Panc1 (cell line): ENCODE results near the gene FGD5. TPM values are rescaled to one million over a fixed set of nuclear protein-coding genes. Genes with fewer than 3 reads are reported as not detected.

ENCODE experiments used
- ATAC-seq: fragments of 200-7000 bp; cut with Tn5 transposase; 2 replicates; pipeline ENCODE4 v1.9.1; 2020; ENCODE audit warnings: mild to moderate bottlenecking, moderate library complexity
- BruUV-seq: library from RNA; stranded (reverse); fragments of 400-500 nt; replicated peaks from 2 replicates; lab custom pipeline; 2021; lab: Mats Ljungman, UMichigan
- CTCF ChIA-PET: fragments of 300-600 bp; sonication (Branson Sonifier 250); formaldehyde crosslinking; loops from one replicate; lab custom pipeline; 2022; ENCODE audit warnings: antibody characterized with exemption; lab: Charles Lee
- POLR2A ChIA-PET: fragments of 300-600 bp; sonication (Branson Sonifier 250); formaldehyde crosslinking; loops from one replicate; lab custom pipeline; 2022; ENCODE audit warnings: antibody characterized with exemption; lab: Charles Lee
- DNase-seq: peaks from one replicate; pipeline ENCODE4 v3.0.0-alpha.2; 2010; ENCODE audit warnings: low read depth, low spot score
- H3K27ac ChIP-seq: 2 replicates; pipeline ENCODE4 v1.5.1; 2011; ENCODE audit warnings: mild to moderate bottlenecking, low read length, inconsistent platforms
- H3K27me3 ChIP-seq: fragments of 200-500 bp; sonication (Bioruptor generic); 2 replicates; pipeline ENCODE4 v1.6.0; 2014; ENCODE audit warnings: low read length, inconsistent platforms; ENCODE audit not compliant: control insufficient read depth, insufficient read depth
- H3K36me3 ChIP-seq: fragments of 200-500 bp; sonication (Bioruptor generic); 2 replicates; pipeline ENCODE4 v1.5.1; 2014; ENCODE audit warnings: inconsistent platforms, mild to moderate bottlenecking, low read length, moderate library complexity; ENCODE audit not compliant: control insufficient read depth, insufficient read depth
- H3K4me1 ChIP-seq: 2 replicates; pipeline ENCODE4 v1.5.1; 2011; ENCODE audit warnings: inconsistent platforms, mild to moderate bottlenecking, low read length, moderate library complexity; ENCODE audit not compliant: control insufficient read depth, insufficient read depth
- H3K4me3 ChIP-seq, 2 experiments: 2 replicates each; pipeline ENCODE4 v1.5.1; 2011 to 2012; ENCODE audit warnings: low read depth in 2 of 2, low read length in 2 of 2, mild to moderate bottlenecking in 2 of 2, inconsistent platforms in 1 of 2, moderate library complexity in 1 of 2
- H3K9me3 ChIP-seq: fragments of 200-500 bp; sonication (Bioruptor generic); 2 replicates; pipeline ENCODE4 v1.5.1; 2014; ENCODE audit warnings: low read depth, mild to moderate bottlenecking, inconsistent platforms, low read length, moderate library complexity; ENCODE audit not compliant: control insufficient read depth, insufficient read depth
- POLR2AphosphoS5 ChIP-seq: IDR thresholded peaks from 2 replicates; pipeline ENCODE4 v1.6.1; 2012; ENCODE audit warnings: mild to moderate bottlenecking, low read depth, low read length, moderate library complexity
- SIN3A ChIP-seq: IDR thresholded peaks from 2 replicates; pipeline ENCODE4 v1.6.1; 2012; ENCODE audit warnings: low read depth, mild to moderate bottlenecking, low read length, moderate library complexity, borderline replicate concordance; ENCODE audit not compliant: insufficient read depth
- TCF7L2 ChIP-seq: IDR thresholded peaks from 2 replicates; pipeline ENCODE4 v1.6.1; 2011; ENCODE audit warnings: mild to moderate bottlenecking, low read depth, low read length, inconsistent platforms
- in situ Hi-C: cut with HindIII; loops from 2 replicates; pipeline ENCODE4 v1.10.0; 2016; ENCODE audit warnings: low sequenced_read_pairs, low pct_unique_long_range_greater_than_20kb
- intact Hi-C: fragments of 100-400 bp; cut with micrococcal nuclease; formaldehyde crosslinking; loops from one replicate; pipeline ENCODE4 v1.10.0; 2022; ENCODE audit not compliant: unreplicated experiment
- total RNA-seq: library from RNA; stranded (reverse); gene quantifications from one replicate; pipeline ENCODE4 v1.2.1, GENCODE V29; 2021; ENCODE audit not compliant: unreplicated experiment
- TF ChIP-seq, protein P1 (sequence below): fragments of 450-650 bp; IDR thresholded peaks from 2 replicates; pipeline ENCODE4 v1.5.1; 2017; ENCODE audit warnings: mild to moderate bottlenecking
- TF ChIP-seq, protein P2 (sequence below), 2 experiments: IDR thresholded peaks; 2 replicates each; pipeline ENCODE4 v1.6.1; 2011 to 2012; ENCODE audit warnings: low read depth in 2 of 2, control low read depth in 1 of 2, low read length in 1 of 2, mild to moderate bottlenecking in 1 of 2, moderate library complexity in 1 of 2; ENCODE audit not compliant: insufficient read depth in 1 of 2

Gene FGD5
- total RNA-seq, 1 experiment from 2014 or later: 0.77 TPM

DNA sequence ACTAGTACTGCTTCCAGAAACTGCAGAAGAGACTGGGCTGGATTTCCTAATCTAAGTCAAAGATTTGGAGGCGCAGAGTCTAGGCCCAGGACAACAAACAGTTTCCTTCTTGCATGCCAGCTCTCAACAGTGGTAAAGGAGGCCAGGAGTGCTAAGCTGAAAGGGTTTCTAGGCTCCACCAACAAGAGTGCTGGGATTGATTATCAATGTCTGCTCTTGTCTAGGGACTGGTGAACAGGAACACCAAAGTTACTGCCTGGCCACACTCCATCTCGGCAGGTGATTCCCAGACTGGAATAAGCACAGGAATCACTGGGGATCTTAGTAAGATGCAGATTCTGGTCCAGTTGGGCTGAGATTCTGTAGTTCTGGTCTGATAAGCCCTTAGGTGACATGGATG lies 22.8 kb upstream of the FGD5 start:
- ATAC-seq (no peak), DNase-seq (no peak)
- in situ Hi-C loops: no loop called here
- ChIA-PET POLR2A (no interaction called here), CTCF (no interaction called here)
- H3K36me3 ChIP-seq: no peaks in the 10 kb centered on the region
- intact Hi-C loops: no loop called here
- H3K9me3 ChIP-seq: no peaks in the 10 kb centered on the region
- H3K4me1 ChIP-seq: no peaks in the 10 kb centered on the region
- peaks cover 2% of the 10 kb centered on the region; the same call in 1 of the 2 replicates for H3K27me3 ChIP-seq
- H3K27ac ChIP-seq: no peak overlapping the region
- no peak overlapping the region for H3K4me3 ChIP-seq
- TF ChIP-seq POLR2AphosphoS5 (no peak), TCF7L2 (no peak)
- BruUV-seq: no TSS peak

DNA sequence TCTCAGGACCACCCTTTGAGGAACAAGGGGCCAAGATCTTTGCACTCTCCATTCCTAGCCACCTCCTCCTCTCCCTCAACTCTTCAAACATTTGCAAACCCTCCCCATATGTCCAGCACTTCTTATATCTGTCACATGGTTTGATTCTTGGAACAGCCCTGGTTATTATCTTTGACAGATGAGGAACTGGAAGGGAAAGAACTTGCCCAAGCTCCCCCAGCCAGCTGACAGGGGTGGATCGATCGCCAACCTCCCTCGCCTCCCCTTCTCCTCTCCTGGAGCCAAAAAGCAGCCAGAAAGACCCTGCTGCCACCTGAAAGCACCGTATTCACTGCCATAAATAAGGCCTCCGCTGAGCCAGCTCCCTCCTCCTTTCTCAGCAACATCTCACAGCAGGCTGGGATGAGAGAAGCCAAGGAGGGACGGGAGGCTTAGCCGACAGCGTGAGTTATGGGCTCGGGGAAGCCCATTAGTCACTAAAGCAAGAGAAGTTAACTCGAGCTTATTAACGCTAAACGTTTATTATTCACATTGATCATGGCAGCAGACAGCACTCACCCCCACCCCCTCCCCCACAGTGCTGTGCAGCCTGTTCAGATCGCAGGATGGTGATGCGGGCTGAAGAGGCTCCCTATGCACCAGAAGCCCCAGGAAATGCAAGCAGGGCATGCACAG lies 22.2 kb upstream of the FGD5 start:
- ATAC-seq (no peak), DNase-seq (no peak)
- POLR2A ChIA-PET: no interaction called here
- Histone ChIP-seq H3K27me3 (peaks cover 2% of the 10 kb centered on the region; the same call in 1 of the 2 replicates), H3K4me3 (no peak overlapping the region), H3K9me3 (no peaks in the 10 kb centered on the region), H3K4me1 (no peaks in the 10 kb centered on the region), H3K27ac (no peak overlapping the region), H3K36me3 (no peaks in the 10 kb centered on the region)
- intact Hi-C loops: no loop called here
- no TSS peak for BruUV-seq
- in situ Hi-C loops: no loop called here
- TF ChIP-seq TCF7L2: no peak
- no peak for TF ChIP-seq POLR2AphosphoS5
- TF ChIP-seq, protein P1, sequence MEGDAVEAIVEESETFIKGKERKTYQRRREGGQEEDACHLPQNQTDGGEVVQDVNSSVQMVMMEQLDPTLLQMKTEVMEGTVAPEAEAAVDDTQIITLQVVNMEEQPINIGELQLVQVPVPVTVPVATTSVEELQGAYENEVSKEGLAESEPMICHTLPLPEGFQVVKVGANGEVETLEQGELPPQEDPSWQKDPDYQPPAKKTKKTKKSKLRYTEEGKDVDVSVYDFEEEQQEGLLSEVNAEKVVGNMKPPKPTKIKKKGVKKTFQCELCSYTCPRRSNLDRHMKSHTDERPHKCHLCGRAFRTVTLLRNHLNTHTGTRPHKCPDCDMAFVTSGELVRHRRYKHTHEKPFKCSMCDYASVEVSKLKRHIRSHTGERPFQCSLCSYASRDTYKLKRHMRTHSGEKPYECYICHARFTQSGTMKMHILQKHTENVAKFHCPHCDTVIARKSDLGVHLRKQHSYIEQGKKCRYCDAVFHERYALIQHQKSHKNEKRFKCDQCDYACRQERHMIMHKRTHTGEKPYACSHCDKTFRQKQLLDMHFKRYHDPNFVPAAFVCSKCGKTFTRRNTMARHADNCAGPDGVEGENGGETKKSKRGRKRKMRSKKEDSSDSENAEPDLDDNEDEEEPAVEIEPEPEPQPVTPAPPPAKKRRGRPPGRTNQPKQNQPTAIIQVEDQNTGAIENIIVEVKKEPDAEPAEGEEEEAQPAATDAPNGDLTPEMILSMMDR: no peak
- TF ChIP-seq, protein P2, sequence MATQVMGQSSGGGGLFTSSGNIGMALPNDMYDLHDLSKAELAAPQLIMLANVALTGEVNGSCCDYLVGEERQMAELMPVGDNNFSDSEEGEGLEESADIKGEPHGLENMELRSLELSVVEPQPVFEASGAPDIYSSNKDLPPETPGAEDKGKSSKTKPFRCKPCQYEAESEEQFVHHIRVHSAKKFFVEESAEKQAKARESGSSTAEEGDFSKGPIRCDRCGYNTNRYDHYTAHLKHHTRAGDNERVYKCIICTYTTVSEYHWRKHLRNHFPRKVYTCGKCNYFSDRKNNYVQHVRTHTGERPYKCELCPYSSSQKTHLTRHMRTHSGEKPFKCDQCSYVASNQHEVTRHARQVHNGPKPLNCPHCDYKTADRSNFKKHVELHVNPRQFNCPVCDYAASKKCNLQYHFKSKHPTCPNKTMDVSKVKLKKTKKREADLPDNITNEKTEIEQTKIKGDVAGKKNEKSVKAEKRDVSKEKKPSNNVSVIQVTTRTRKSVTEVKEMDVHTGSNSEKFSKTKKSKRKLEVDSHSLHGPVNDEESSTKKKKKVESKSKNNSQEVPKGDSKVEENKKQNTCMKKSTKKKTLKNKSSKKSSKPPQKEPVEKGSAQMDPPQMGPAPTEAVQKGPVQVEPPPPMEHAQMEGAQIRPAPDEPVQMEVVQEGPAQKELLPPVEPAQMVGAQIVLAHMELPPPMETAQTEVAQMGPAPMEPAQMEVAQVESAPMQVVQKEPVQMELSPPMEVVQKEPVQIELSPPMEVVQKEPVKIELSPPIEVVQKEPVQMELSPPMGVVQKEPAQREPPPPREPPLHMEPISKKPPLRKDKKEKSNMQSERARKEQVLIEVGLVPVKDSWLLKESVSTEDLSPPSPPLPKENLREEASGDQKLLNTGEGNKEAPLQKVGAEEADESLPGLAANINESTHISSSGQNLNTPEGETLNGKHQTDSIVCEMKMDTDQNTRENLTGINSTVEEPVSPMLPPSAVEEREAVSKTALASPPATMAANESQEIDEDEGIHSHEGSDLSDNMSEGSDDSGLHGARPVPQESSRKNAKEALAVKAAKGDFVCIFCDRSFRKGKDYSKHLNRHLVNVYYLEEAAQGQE (IDR thresholded peaks at IDR 0.05; ENCODE audit: insufficient read depth in 1 of 2, low read depth in 2 of 2, low read length in 1 of 2): no peak
- TF ChIP-seq SIN3A: no peak
- CTCF ChIA-PET: no interaction called here

DNA sequence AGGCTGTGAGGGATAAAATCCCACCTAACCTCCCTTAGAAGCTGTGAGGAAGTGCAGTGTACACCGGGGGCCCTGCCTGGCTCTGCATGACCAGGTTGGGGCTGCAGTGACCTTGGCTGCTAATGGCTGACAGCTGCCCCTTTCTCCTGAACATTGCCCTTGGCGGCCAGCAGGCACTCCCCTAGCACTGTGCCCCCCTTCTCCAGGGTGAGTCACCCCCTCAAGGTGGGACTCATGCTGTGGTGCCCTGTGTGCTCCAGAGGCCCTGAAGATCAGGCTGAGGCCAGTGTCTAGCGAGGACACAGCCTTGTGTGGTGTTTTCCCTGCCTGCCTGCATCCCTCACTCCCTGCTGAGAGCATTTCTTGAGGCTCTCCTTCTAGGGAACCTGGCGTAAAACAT lies 21.0 kb upstream of the FGD5 start:
- TF ChIP-seq, protein P2 (IDR thresholded peaks at IDR 0.05; ENCODE audit: insufficient read depth in 1 of 2, low read depth in 2 of 2, low read length in 1 of 2): no peak
- TF ChIP-seq TCF7L2: no peak
- TF ChIP-seq POLR2AphosphoS5: no peak
- no peak for TF ChIP-seq SIN3A
- intact Hi-C loops (no loop called here), in situ Hi-C loops (no loop called here)
- ChIA-PET POLR2A (no interaction called here), CTCF (no interaction called here)
- peaks cover 2% of the 10 kb centered on the region; the same call in 1 of the 2 replicates for H3K27me3 ChIP-seq
- H3K36me3 ChIP-seq: no peaks in the 10 kb centered on the region
- no peak overlapping the region for H3K27ac ChIP-seq
- H3K4me1 ChIP-seq: no peaks in the 10 kb centered on the region
- no peak for DNase-seq
- no peaks in the 10 kb centered on the region for H3K9me3 ChIP-seq
- no peak for ATAC-seq
- no peak overlapping the region for H3K4me3 ChIP-seq
- no TSS peak for BruUV-seq
